ENCODE data around the gene QPRT. TPM values are rescaled to one million over a fixed set of nuclear protein-coding genes. Genes with fewer than 3 reads are reported as not detected.
"Not testable (repeated sequence)": the region's sequence is repeated elsewhere in the genome, so short reads cannot be mapped to it uniquely, and the experiment has no call there.

QPRT gene
- total RNA-seq, 1 experiment from 2014 or later, result 51.9 TPM

- Histone ChIP-seq H3K27me3 (no peaks in the 10 kb centered on the region), H3K36me3 (no peaks in the 10 kb centered on the region), H3K4me3 (no peak overlapping the region), H3K27ac (no peak overlapping the region), H3K9me3 (replicated peaks) (no peaks in the 10 kb centered on the region), H3K4me1 (no peaks in the 10 kb centered on the region)
- DNase-seq, result no peak
These were observed 25.5 kb upstream of the QPRT start for GRCh38 chr16:29653471-29653870.

- H3K27me3 ChIP-seq; H3K4me1 ChIP-seq; H3K27ac ChIP-seq; H3K36me3 ChIP-seq; DNase-seq; H3K9me3 ChIP-seq (replicated peaks); H3K4me3 ChIP-seq: not testable (repeated sequence)
These were observed 25.1 kb upstream of the QPRT start for GRCh38 chr16:29653890-29654289.

GRCh38 chr16:29656688-29657523, 22.1 kb upstream of the QPRT start:
- no peak overlapping the region for H3K27ac ChIP-seq
- H3K4me3 ChIP-seq, result no peak overlapping the region
- H3K9me3 ChIP-seq (replicated peaks), result no peaks in the 10 kb centered on the region
- H3K4me1 ChIP-seq, result no peaks in the 10 kb centered on the region
- H3K36me3 ChIP-seq, result no peaks in the 10 kb centered on the region
- H3K27me3 ChIP-seq, result no peaks in the 10 kb centered on the region
- DNase-seq, result no peak

GRCh38 chr16:29658705-29659104, 20.3 kb upstream of the QPRT start:
- no peak for DNase-seq
- Histone ChIP-seq H3K27ac (no peak overlapping the region), H3K36me3 (no peaks in the 10 kb centered on the region), H3K4me3 (no peak overlapping the region), H3K27me3 (no peaks in the 10 kb centered on the region), H3K9me3 (replicated peaks) (no peaks in the 10 kb centered on the region), H3K4me1 (no peaks in the 10 kb centered on the region)

- H3K9me3 ChIP-seq (replicated peaks), result no peaks in the 10 kb centered on the region
- H3K4me3 ChIP-seq, result no peak overlapping the region
- no peaks in the 10 kb centered on the region for H3K36me3 ChIP-seq
- DNase-seq, result no peak
- no peaks in the 10 kb centered on the region for H3K4me1 ChIP-seq
- no peaks in the 10 kb centered on the region for H3K27me3 ChIP-seq
- H3K27ac ChIP-seq, result no peak overlapping the region
These were observed 16.8 kb upstream of the QPRT start for GRCh38 chr16:29662000-29662728.

GRCh38 chr16:29662729-29663015, 16.3 kb upstream of the QPRT start:
- H3K27me3 ChIP-seq, result no peaks in the 10 kb centered on the region
- H3K9me3 ChIP-seq (replicated peaks), result no peaks in the 10 kb centered on the region
- no peak for DNase-seq

GRCh38 chr16:29663016-29663806, 15.8 kb upstream of the QPRT start, which contains the start of gene SPN:
Gene SPN (plus strand): TSS chr16:29663247. CDS start chr16:29663729, 482 bp downstream.
- H3K9me3 ChIP-seq (replicated peaks), result no peaks in the 10 kb centered on the region
- H3K4me3 ChIP-seq, result 0 out of 2 replicates have a peak within 1 kb of the TSS, but pooled peaks have one; percentile 15
- H3K27me3 ChIP-seq, result no peaks in the 10 kb centered on the region
- DNase-seq, result no peak
- H3K4me1 ChIP-seq, result no peaks in the 10 kb centered on the region
- H3K36me3 ChIP-seq, result no peaks in the 10 kb centered on the region
- H3K27ac ChIP-seq, result no peak within 1 kb of the TSS

More at GRCh38 chr16:29662729-29663015, 16.3 kb upstream of the QPRT start:
- H3K27ac ChIP-seq, result no peak overlapping the region
- H3K36me3 ChIP-seq, result no peaks in the 10 kb centered on the region
- H3K4me3 ChIP-seq, result no peak overlapping the region
- no peaks in the 10 kb centered on the region for H3K4me1 ChIP-seq

- no peaks in the 10 kb centered on the region for H3K27me3 ChIP-seq
- H3K27ac ChIP-seq, result no peak overlapping the region
- H3K36me3 ChIP-seq, result no peaks in the 10 kb centered on the region
- H3K9me3 ChIP-seq (replicated peaks), result no peaks in the 10 kb centered on the region
- no peaks in the 10 kb centered on the region for H3K4me1 ChIP-seq
- no peak for DNase-seq
- H3K4me3 ChIP-seq, result no peak overlapping the region
These were observed 15.2 kb upstream of the QPRT start for GRCh38 chr16:29663807-29664090.

GRCh38 chr16:29664091-29664921, 14.7 kb upstream of the QPRT start:
- no peaks in the 10 kb centered on the region for H3K4me1 ChIP-seq
- H3K4me3 ChIP-seq, result no peak overlapping the region
- no peak for DNase-seq
- H3K9me3 ChIP-seq (replicated peaks), result no peaks in the 10 kb centered on the region
- no peaks in the 10 kb centered on the region for H3K36me3 ChIP-seq
- H3K27me3 ChIP-seq, result no peaks in the 10 kb centered on the region
- H3K27ac ChIP-seq, result no peak overlapping the region

- no peaks in the 10 kb centered on the region for H3K36me3 ChIP-seq
- DNase-seq, result no peak
These were observed 13.5 kb upstream of the QPRT start for GRCh38 chr16:29665294-29666077.

GRCh38 chr16:29667322-29667610, 11.7 kb upstream of the QPRT start:
- H3K27me3 ChIP-seq; H3K27ac ChIP-seq; H3K36me3 ChIP-seq; H3K9me3 ChIP-seq (replicated peaks); DNase-seq; H3K4me3 ChIP-seq; H3K4me1 ChIP-seq: not testable (repeated sequence)

More at GRCh38 chr16:29665294-29666077, 13.5 kb upstream of the QPRT start:
- Histone ChIP-seq H3K4me3 (no peak overlapping the region), H3K9me3 (replicated peaks) (no peaks in the 10 kb centered on the region), H3K27me3 (no peaks in the 10 kb centered on the region), H3K27ac (no peak overlapping the region), H3K4me1 (no peaks in the 10 kb centered on the region)

- H3K27me3 ChIP-seq, result no peaks in the 10 kb centered on the region
- no peaks in the 10 kb centered on the region for H3K4me1 ChIP-seq
- H3K9me3 ChIP-seq (replicated peaks), result no peaks in the 10 kb centered on the region
- no peak overlapping the region for H3K27ac ChIP-seq
- DNase-seq, result no peak
- no peaks in the 10 kb centered on the region for H3K36me3 ChIP-seq
- H3K4me3 ChIP-seq, result no peak overlapping the region
These were observed 11.2 kb upstream of the QPRT start for GRCh38 chr16:29667755-29668154.

GRCh38 chr16:29668267-29668666, 10.7 kb upstream of the QPRT start:
- H3K27ac ChIP-seq, result no peak overlapping the region
- no peaks in the 10 kb centered on the region for H3K9me3 ChIP-seq (replicated peaks)
- no peaks in the 10 kb centered on the region for H3K27me3 ChIP-seq
- no peak for DNase-seq
- no peak overlapping the region for H3K4me3 ChIP-seq
- no peaks in the 10 kb centered on the region for H3K36me3 ChIP-seq
- no peaks in the 10 kb centered on the region for H3K4me1 ChIP-seq

- no peak for DNase-seq
- Histone ChIP-seq H3K27ac (no peak overlapping the region), H3K9me3 (replicated peaks) (no peaks in the 10 kb centered on the region), H3K36me3 (no peaks in the 10 kb centered on the region), H3K4me3 (no peak overlapping the region), H3K4me1 (peaks cover 5% of the 10 kb centered on the region; the same call in 1 of the 2 replicates), H3K27me3 (no peaks in the 10 kb centered on the region)
These were observed 5.5 kb upstream of the QPRT start for GRCh38 chr16:29673501-29673900.
